ENCODE measurements around the gene CRACR2A.

DNA sequence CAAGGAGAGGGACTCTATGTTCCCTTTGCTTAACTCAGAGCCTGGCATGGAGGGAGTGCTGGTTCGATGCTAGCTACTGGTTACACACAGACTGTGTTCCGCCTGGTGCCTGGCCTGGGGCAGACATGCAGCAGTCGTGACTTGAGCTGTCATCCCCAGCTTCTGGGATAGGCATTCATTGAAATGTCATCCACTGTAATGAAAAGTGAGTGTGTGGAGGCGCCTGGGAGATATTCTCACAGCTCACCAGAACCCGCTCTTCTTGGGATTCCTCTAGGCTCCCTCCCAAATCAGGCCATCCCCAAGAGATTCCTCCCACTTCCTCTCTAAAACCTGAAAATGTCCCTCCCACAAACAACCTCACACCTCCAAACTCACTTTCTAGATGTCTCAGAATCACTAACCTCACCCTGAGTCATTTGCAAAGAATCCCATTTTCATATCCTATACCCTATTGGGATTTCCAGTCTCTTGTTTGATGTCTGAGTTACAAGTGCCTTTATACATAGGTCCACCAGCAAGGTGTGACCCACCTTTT lies 82.8 kb downstream of the CRACR2A start:
- TF ChIP-seq SMARCE1 (IDR thresholded peaks at IDR 0.05) (no peak), ZBTB7A (IDR thresholded peaks at IDR 0.05; ENCODE audit: borderline replicate concordance, control insufficient read depth, low read depth, low read length) (no peak), HLTF (IDR thresholded peaks at IDR 0.05) (no peak), EZH2 (IDR thresholded peaks at IDR 0.05; ENCODE audit: borderline replicate concordance, low read depth, low read length) (no peak), JUNB (CRISPR knock-in tag; conservative IDR thresholded peaks at IDR 0.05) (no peak), ZNF24 (IDR thresholded peaks at IDR 0.05) (no peak)
- TF ChIP-seq, protein P1, sequence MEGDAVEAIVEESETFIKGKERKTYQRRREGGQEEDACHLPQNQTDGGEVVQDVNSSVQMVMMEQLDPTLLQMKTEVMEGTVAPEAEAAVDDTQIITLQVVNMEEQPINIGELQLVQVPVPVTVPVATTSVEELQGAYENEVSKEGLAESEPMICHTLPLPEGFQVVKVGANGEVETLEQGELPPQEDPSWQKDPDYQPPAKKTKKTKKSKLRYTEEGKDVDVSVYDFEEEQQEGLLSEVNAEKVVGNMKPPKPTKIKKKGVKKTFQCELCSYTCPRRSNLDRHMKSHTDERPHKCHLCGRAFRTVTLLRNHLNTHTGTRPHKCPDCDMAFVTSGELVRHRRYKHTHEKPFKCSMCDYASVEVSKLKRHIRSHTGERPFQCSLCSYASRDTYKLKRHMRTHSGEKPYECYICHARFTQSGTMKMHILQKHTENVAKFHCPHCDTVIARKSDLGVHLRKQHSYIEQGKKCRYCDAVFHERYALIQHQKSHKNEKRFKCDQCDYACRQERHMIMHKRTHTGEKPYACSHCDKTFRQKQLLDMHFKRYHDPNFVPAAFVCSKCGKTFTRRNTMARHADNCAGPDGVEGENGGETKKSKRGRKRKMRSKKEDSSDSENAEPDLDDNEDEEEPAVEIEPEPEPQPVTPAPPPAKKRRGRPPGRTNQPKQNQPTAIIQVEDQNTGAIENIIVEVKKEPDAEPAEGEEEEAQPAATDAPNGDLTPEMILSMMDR (IDR thresholded peaks at IDR 0.05 in 2 of 3, conservative IDR thresholded peaks at IDR 0.05 in 1 of 3; ENCODE audit: insufficient read depth in 2 of 3, low read depth in 1 of 3, low read length in 3 of 3) = no peak
- TF ChIP-seq, protein P2, sequence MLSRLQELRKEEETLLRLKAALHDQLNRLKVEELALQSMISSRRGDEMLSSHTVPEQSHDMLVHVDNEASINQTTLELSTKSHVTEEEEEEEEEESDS (CRISPR knock-in tag; IDR thresholded peaks at IDR 0.05) = no peak

Measured in K562 (cell line).